CD4-positive, alpha-beta T cell treated with Interleukin-4 for 1 hour (primary cell): Measurements from ENCODE around the gene LMAN2.
"Not testable (repeated sequence)": the region's sequence is repeated elsewhere in the genome, so short reads cannot be mapped to it uniquely, and the experiment has no call there.

Experiments
- DNase-seq, 2 donors: peaks; one replicate each; pipeline ENCODE4 v3.0.0-alpha.2; 2020 to 2022

Gene LMAN2

DNA sequence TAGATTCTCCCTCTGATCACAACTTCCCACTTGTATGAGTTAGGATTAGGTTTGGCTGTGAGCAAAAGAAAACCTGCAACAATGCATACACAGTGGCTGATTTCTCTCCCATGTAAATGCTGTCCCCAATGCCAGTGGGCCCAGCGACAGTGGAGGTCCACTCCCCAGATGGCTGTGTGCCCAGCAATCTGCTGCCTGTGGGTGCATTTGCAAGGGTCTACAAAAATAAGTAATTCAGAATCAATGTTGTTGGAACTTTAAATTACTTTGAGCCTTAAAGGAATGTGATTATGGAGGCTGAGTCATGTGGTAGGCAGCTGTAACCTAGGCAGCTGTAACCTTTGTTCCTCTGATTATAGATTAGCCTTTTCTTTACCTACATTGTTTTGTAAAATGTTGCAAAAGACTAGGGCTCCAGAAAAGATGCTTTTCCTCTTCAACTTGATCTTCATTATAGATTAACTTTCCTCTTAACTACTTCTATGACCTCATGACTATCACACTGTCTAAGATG is 25.5 kb downstream of the LMAN2 start:
- DNase-seq = no peak

DNA sequence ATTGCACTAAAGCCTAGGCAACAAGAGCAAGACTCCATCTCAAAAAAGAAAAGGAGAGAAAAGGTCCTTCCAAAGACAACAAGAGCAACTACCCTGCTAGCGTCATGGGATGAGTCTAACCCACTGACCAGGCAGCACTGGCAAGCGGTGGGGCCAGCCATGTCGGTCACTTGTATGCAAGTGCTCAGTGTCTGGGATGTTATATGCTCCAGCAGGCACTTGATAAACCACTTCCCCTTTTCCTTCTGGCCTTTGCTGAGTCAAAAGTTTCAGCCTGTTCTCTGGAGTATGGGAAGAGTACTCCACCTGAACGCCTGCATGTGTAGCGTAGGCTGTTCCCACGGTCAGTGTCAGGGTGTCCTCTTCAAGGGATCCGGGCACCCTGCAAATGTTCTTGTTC is 30.6 kb downstream of the LMAN2 start:
- DNase-seq = no peak

DNA sequence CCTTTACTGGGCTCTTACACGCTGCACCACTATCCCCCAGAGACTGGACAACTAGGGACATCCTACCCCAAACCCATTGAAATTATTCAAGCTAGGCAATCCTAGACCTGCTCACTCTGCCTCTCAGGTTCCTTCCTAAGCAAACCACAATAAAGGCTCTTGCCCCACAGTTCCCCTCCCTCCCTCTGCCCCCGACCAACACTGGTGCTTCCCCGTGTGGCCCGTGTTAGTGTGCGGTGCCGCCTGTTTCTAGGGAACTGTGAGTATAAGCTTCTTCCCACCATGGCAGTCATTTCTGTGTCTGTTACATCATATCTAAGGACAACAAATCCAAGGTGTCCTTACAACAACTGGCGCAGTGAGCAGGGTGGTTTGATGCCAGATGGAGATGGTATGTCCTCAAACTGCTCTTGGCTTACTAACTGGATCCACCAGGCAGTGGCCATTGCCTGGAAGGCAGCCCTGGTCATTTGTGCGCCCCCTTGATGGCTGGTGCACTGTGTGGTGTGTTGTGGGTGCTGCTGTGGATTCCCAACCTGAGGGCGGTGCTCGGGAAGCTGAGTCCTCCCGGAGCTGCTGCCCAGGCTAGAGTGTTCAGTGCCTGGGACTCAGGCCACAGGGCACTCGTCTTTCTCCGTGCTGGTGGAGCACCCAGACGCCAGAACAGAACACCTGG is 31.4 kb downstream of the LMAN2 start:
- peak; percentile 42 to 43 for DNase-seq

DNA sequence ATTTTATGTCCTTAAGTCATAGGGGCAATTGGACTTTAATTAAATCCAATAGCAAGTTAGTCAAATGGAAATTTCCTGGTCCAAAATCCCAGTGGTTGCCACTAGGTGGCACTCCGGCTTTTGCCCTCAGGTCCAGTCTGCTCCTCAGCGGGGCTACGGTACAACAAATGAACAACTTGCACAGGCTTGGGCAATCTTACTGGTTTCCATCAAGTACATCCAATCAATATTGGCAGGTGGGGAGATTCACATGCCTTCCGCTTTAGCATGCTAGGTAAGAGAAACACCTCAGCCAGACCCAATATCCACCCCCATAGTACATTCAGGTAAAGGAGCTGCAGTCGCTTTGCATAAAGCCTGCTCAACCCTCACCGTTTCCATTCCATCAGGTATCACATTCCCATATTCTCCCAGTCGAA is 33.5 kb downstream of the LMAN2 start:
- peak; percentile 80 to 81 for DNase-seq

DNA sequence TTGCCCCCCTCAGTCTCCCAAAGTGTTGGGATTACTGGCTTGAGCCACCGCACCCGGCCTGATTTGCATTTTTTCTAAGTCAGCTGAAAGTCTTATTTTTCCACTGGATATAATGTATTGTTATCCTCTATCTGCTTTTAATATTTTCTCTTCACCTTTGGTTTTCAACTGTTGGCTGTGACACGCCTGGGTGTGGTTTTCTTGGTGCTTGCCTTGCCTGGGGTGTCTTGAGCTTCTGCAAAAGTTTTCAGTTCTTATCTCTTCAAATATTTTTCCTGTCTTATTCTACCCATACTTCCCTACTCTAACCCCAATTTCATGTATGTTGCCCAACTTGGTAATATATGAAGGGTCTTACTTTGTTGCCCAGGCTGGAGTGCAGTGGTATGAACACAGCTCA is 35.5 kb downstream of the LMAN2 start:
- no peak for DNase-seq

DNA sequence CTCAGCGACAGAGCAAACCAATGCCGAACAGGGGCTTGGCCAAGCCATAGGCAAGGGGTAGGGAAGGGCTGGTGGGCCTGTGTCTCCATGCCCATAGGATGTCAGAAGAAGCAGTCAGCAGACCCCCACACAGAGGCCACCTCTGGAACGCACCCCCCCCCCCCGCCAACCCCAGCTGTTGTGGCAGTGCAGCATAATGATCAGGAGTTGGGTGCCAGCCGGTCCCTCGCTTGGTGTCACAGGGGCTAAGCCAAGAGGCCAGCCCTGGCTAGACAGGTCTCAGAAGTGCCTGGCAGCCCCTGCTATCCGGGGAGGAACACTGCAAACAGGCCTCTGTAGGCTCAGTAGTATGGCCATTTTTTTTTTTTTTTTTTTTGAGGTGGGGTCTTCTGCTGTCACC is 36.1 kb downstream of the LMAN2 start:
- DNase-seq = no peak

DNA sequence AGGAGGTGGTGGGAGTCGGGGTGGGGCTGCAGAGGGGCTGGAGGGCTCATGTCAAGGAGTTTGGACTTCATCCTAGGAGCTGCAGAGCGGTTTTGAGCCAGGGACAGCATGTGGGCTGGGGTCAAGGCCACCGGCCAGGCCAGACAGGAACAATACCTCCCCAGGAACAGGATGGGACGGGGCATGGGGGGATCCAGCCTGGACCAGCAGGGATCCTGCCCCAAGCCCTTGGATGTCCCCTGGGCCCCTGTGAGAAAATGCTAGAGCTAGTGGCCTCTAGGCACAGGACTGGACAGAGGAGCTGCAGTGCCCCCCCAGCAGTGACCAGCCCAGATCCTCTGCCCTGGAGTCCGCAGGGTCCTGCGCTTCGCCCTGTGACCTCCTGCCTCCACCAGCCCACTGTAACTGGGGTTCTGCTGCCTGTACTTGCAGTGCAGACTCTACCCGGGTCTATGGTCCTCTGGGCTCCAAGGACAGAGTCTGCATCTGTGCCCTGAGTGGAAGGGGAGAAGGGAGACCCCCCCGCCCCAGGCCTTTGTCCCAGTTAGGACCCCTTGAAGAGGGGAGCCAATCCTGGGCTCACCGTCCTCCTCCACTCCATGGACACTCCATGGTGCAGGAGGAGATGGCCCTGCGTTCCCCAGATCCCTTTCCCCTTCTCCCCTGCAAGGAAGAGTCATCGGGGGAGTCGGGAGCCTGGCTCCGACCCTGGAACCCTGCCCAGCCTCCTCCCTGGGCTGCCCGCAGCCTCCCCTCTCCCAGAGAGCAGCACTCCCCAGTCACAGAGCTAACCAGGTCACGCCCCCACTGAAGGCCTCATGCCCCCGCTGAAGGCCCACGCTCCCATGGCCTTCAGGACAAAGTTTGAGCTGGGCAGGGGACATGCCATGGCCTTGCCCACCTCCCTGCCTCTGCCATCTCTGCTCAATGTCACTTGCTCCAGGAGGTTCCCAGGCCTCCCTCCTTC is 36.8 kb downstream of the LMAN2 start:
- DNase-seq = no peak

DNA sequence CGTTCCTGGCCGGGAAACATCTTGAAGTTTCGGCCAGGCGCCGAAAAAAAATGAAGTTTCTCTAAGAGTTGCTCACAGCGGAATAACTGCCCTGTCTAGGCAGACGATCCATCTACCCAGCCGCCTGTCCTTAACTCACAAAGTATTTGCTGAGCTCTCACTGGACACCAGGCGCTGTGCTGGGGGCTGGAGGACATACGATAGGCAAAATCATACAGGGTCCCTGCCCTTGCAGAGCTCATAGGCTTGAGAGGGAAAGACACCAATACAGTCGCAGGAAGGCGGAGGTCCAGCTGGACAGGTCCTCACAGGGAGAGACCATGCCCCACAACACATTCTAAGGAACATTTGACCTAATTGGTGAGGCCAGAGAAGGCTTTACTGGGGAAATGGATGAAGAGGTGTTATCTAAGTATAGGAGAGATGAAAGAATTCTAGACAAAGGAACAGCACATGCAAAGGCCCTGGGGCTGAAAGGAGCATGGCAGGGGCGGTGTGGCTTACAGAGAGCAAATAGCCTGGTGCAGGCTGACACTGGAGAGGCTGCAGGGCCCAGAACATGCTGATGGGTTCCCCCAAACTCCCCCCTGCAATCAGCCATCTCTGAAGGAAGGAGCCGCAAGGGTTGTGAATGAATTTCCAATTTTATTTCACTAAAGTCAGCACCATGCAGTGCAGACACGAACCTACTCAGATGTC is 37.8 kb downstream of the LMAN2 start:
- DNase-seq = no peak

DNA sequence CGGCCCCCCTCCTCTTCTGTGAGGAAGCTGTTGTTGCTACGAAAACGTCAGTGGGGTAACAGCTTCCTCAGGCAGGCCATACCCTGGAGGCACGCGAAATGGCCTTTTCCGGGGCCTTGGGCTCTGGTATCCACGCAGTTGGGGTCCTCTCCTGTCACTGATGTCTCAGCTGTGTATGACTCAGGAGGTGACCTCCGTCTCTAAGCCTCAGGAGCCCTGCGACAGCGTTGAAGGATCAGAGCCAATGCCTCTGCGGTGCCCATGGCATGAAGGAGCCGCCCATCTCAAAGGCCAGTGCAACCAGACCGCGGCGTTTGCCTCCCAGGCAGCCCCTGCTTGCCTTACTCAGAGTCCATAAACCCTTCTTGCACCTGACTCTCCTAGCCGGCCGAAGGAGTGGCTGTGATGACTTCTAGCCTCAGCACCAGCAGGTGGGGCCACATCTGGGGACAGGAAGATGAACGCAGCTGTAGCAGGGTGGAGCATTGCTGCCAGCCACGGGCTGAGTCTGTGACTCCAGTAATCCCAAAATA is 38.8 kb downstream of the LMAN2 start:
- DNase-seq = peak in 1 of 2 donors; percentile 30

DNA sequence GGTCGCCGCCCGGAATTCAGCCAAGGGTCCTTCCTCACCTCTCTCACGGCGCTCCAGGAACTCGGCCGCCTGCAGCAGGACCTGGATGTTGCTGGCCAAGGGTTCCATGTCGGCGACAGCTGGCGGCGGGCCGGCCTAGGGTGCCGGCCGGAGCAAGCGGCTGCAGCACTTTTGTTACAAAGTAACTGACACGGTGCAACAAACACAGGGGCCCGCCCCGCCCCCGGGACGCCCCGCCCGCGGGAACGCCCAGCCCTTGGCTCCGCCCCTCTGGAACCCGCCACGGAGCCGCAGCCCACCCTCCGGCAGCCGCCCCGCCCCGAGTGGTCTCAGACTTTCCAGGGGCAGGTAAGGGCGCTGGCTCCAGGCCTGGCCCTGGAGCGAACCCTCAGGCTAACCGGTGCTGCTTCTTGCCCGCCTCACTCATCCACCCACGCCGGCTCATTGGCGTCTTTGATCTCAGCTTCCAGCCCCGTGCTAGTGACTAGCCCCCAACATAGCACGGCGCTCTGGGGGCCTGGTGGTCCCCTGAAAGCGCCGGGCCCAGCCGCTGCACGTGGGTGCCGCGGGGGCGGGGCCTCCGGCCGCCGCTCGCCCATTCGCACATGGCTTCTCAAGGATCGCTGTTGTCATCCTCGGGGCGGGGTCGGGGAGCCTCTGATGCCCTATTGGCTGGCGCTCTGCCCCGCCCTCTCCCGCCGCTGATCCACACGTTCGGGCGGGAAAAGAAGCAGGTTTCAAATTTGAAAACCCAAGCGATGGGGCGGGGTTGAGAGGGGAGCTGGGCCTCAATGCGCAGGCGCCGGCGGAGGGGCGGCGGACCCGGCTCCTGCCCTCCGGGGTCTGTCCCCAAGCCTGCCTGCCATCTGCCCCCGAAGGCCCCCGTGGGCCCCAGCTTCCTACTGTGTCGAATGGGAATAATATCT is 39.5 kb downstream of the LMAN2 start, which contains the start of gene MXD3:
TSS of gene MXD3 (minus strand) at position 176 of the 926 bp plus-strand sequence. CDS start at position 108, 68 bp downstream.
- peak; percentile 96 for DNase-seq

DNA sequence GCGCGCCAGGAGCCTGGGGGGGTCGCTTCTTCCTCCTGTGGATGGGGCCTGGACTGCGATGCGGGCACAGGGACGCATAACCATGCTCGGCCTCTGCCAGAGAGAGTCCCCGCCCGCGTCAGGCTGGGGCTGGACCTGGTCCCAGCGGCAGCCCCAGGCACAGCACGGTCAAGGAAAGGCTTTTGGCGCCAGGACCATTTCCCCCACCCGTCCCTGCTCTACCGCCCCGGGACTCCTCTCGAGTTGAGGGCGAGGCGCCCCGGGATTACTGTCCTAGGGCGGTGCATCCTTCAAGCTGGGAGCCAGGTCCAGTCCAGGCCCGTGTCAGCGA is 40.1 kb downstream of the LMAN2 start:
- no peak for DNase-seq

DNA sequence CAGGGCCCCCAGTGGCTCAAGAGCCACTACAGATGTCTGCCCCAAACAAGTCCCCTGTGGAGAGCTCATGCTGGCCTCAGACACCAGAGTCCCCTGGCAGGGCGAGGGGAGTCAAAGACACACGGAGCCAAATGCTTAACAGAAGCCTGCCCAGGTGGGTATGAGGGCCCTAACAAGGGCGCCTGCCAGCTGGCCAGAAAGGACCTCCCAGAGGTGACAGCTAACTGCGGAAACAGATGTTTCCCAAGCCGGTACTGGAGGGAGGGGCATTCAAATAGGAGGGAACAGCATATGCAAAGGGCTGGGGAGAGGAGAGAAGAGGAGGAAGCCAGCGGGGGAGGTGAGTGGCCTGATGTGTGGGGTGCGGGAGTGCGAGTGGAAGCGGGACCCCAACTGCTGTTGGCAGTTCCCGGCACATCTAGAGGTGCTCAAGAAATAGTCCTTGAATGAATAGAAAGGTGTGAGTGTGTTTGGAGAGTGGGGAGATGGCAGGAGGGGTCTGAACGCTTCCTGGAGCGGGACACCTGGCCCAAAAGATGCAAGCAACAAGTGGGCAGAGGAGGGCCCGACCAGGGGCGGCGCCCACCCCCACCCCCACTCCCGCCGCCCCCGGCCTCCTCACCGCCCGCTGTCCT is 40.6 kb downstream of the LMAN2 start:
- DNase-seq = peak; percentile 34 to 51

DNA sequence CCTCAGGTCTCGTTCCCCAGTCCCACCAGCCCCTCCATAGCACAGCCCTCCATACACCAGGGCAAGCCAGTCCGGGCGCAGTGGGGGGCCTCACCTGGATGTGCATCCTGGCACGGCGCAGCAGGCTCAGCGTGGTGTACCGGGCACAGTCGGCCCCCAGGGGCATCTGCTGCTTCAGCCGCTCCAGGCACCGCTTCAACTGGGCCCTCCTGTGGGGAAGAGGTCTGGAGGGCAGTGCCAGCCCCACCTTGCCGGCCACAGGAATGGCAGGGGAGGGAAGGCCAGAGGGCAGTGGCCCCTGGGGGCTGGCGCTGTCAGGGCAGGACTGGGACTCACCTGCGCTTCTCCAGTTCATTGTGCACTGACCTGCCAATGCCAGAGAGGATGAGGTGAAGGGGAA is 41.1 kb downstream of the LMAN2 start:
- no peak for DNase-seq

DNA sequence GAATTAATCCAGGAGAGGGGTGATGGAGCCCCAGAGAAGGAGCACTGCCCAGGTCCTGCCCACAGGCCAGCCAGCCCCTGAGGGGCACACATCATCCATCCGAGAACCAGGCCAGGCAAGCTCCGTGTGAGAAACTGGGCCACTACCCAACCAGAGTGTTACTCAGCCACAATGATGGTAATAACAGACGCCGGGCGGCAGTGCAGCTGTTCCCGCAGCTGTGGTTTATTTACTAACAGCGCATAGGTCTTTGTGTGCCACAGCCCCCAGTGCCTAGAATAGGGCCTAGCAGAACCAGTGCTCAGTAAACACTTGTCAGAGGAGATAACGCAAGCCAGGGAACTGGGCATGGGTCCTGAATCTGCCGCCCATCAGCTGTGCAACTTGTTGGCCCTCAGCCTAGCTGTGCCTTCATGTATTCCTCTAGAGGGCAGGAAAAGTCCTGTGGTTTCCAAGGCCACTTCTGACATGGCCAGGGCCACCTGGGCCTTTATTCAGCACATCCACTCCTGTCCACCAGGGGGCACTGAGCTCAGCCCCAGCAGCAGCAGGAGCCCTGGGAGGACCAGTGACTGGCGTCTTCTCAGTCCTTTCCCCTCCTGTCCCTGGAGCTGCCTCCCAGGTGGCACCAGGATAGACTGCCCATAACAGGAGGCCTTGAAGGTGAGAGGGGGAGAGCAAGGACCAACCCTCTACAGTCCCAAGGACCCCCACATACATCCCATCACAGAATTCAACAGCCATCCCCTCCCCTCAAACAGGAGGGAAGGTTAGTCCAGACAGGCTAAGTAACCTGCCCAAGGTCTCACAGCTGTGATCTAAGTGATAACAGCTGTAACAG is 41.9 kb downstream of the LMAN2 start:
- peak; percentile 77 to 79 for DNase-seq

DNA sequence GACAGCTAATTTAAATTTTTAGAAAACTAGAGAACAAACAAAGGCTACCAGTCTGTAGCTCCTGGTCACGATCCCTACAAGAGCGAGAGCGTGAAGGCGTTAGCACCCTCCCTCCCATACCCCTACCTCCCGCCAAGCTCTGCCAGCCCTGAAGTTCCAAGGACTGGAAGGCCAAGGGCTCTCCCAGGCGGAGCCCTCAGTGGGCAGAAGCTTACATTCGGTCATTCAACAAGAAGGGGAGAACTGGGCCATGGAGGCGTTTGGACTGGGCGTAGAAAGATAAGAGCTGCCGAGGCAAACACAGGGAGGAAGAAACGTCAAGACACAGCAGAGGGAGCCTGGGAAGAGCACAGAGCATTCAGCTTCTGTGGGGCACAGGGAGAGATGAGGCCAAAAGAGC is 42.7 kb downstream of the LMAN2 start:
- no peak for DNase-seq

DNA sequence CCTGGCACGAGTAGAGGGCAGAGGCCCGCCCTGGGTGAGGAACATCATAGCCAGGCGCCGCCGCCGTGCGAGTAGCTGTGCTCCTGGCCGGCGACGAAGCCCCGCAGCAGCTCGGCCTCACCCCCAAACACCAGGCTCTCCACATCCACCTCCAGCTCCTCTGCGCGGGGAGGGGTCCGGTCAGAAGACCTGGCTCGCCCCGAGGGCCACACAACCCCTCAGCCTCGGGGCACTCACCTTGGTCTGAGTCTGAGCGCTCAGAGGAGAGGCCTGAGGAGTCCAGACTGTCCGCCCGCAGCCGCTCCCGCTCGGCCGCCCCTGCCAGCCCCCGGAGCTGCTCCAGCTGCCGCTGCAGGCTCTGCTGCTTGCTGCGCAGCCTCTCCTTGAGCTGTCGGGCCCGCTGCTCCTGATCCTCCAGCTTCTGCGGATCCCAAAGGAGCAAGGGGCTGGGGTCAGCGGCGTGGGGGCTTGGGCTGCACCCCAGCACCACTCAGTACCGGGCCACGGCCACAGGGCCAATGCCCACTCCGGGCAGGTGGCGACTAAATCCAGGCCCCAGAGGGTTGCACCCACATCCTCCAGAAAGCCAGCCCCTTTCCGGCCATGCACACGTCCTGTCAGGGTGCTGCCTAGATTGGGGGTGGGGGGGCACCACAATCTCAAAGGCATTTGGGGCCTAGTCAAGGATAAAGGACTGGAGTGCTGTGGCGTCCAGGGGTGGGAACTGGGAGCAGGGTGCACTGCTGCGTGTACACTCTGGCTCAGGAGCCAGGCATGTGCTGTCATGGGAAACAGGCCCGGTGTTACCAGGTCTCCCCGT is 43.7 kb downstream of the LMAN2 start:
- no peak for DNase-seq

DNA sequence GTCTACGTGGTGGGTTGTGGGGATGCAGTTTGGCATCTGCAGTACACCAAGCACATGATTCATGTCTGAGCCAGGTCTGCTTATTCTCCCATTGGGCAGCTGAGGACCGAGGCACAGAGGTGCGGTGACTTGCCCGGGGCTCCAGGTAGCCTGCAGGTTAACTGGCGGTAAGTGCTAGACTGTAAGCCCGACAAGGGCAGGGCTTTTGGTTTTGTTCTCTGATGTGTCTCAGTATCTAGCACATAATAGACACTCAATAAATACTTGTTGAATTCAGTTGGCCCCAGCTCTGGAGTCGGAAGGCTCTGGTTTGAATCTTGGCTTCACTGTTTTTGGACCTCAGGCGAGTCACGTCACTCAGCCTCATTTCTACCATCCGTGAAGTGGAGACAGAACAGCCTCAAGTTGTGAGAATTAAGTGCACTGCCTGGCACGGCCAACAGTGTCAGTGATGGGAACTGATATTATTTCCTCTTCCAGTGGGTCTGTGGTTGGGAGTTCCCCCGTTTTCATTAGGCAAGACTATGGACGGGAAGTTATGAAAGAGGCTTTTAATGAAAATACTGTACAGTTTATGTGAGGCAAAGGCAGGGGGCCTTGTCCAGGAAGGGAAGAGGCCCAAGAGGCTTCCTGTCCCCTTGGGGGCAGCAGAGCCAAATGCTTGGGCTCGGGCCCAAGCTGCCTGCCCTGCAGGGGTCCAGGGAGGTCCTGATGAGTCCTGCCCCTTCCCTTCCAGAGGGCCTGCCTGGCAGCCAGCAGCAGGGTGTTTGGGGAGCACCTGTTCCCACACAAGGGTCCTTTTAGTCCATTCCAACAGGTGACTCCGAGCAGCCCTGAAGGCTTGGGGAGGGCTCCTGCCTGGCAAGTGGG is 44.6 kb downstream of the LMAN2 start:
- DNase-seq = peak; percentile 46 to 64

DNA sequence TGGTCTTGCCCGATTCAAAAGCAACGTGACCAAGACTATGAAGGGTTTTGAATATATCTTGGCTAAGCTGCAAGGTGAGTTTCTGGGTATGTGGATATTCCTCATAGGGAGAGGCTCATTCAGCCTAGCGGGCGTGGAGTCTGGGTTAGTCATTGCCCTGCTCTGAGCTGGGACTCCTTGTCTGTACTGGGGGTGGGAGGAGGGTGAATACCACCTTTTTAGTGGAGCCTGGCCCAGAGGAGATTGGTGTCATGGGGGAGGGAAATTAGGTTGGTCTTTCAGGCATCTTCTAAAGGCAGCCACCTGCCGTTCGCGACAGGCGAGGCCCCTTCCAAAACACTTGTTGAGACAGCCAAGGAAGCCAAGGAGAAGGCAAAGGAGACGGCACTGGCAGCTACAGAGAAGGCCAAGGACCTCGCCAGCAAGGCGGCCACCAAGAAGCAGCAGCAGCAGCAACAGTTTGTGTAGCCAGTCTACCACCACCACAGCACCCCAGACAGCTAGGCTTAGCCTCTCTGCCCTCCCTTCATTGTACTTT is 45.3 kb downstream of the LMAN2 start:
- DNase-seq = not testable (repeated sequence)
